Esophagus muscularis mucosa (tissue), 4 donors: ENCODE data around the gene KLK13. TPM values are rescaled to one million over a fixed set of nuclear protein-coding genes. Genes with fewer than 3 reads are reported as not detected.

Experiments
- DNase-seq: peaks from one replicate; pipeline ENCODE4 v3.0.0-alpha.2; 2017; ENCODE audit errors: extremely low spot score
- H3K27ac ChIP-seq, 4 donors: fragments of 200-600 bp; sonication (generic); replicated peaks in 1 of 4; 1 replicate in 3 of 4; 2 replicates in 1 of 4; pipeline ENCODE4 v1.5.1; 2016 to 2019; ENCODE audit warnings: mild to moderate bottlenecking in 1 of 4
- H3K27me3 ChIP-seq, 4 donors: fragments of 200-600 bp; sonication (generic); one replicate each; pipeline versions ENCODE4 v1.5.1 to v1.6.0; 2016 to 2019
- H3K36me3 ChIP-seq, 4 donors: fragments of 200-600 bp; sonication (generic); one replicate each; pipeline ENCODE4 v1.5.1; 2016 to 2019
- H3K4me1 ChIP-seq, 4 donors: fragments of 200-600 bp; sonication (generic); one replicate each; pipeline ENCODE4 v1.5.1; 2016 to 2019
- H3K4me3 ChIP-seq, 4 donors: fragments of 200-600 bp; sonication (generic); 1 replicate in 2 of 4; 2 replicates in 2 of 4; pipeline ENCODE4 v1.5.1; 2016 to 2019; ENCODE audit warnings: mild to moderate bottlenecking in 4 of 4, moderate library complexity in 1 of 4
- H3K9me3 ChIP-seq, 4 donors: fragments of 200-600 bp; sonication (generic); 1 replicate in 3 of 4; 2 replicates in 1 of 4; pipeline ENCODE4 v1.5.1; 2016 to 2019
- EP300 ChIP-seq: sonication (generic); formaldehyde crosslinking; IDR thresholded peaks from one replicate; pipeline ENCODE4 v1.6.1; 2017; ENCODE audit warnings: antibody characterized with exemption
- POLR2A ChIP-seq: fragments of 450-650 bp; IDR thresholded peaks from one replicate; pipeline ENCODE4 v1.6.1; 2017; ENCODE audit warnings: antibody characterized with exemption, moderate library complexity, mild to moderate bottlenecking, low read depth
- POLR2AphosphoS5 ChIP-seq, 2 donors: sonication (generic); formaldehyde crosslinking; IDR thresholded peaks; one replicate each; pipeline ENCODE4 v1.6.1; 2017; ENCODE audit warnings: antibody characterized with exemption in 2 of 2
- WGBS: methylation state at CpG from one replicate; pipeline ENCODE4 v1.1.5; 2018; 5-methylcytosine and 5-hydroxymethylcytosine counted together
- intact Hi-C: fragments of 100-400 bp; cut with DNase I; formaldehyde crosslinking; loops from one replicate; pipeline ENCODE4 v1.15.1; 2023
- total RNA-seq, 4 donors: library from RNA; depleted of rRNA; stranded (reverse); fragments of >200 nt; gene quantifications; one replicate each; pipeline versions ENCODE4 v1.1.0 to v1.2.1, GENCODE V29; 2016
- TF ChIP-seq, protein P1 (sequence below), 3 experiments: fragments of 200-600 bp in 2 of 3; fragments of 450-650 bp in 1 of 3; sonication (generic) in 2 of 3; IDR thresholded peaks; one replicate each; pipeline ENCODE4 v1.5.1; 2017 to 2019; ENCODE audit warnings: antibody characterized with exemption in 3 of 3, mild to moderate bottlenecking in 2 of 3, moderate library complexity in 1 of 3

Gene KLK13
- total RNA-seq, 4 donors from 2014 or later, result not detected

- no peak for DNase-seq
- Histone ChIP-seq H3K4me1 (peaks cover 14 to 23% (median 22%) of the 10 kb centered on the region in 4 donors), H3K4me3 (no peak overlapping the region), H3K27ac (no peak overlapping the region), H3K36me3 (no peaks in the 10 kb centered on the region), H3K27me3 (peaks cover 0 to 98% (median 28%) of the 10 kb centered on the region in 4 donors), H3K9me3 (no peaks in the 10 kb centered on the region)
- intact Hi-C loops, result no loop called here
- 91% methylated on average over 5 of the region's 6 CpGs for WGBS
- TF ChIP-seq, protein P1, sequence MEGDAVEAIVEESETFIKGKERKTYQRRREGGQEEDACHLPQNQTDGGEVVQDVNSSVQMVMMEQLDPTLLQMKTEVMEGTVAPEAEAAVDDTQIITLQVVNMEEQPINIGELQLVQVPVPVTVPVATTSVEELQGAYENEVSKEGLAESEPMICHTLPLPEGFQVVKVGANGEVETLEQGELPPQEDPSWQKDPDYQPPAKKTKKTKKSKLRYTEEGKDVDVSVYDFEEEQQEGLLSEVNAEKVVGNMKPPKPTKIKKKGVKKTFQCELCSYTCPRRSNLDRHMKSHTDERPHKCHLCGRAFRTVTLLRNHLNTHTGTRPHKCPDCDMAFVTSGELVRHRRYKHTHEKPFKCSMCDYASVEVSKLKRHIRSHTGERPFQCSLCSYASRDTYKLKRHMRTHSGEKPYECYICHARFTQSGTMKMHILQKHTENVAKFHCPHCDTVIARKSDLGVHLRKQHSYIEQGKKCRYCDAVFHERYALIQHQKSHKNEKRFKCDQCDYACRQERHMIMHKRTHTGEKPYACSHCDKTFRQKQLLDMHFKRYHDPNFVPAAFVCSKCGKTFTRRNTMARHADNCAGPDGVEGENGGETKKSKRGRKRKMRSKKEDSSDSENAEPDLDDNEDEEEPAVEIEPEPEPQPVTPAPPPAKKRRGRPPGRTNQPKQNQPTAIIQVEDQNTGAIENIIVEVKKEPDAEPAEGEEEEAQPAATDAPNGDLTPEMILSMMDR (IDR thresholded peaks at IDR 0.05), result no peak
- TF ChIP-seq EP300, result no peak
- TF ChIP-seq POLR2AphosphoS5 (IDR thresholded peaks at IDR 0.05), result no peak
- no peak for TF ChIP-seq POLR2A
These were observed 50.6 kb downstream of the KLK13 start for GRCh38 chr19:51014242-51014641.

GRCh38 chr19:51012661-51013190, 52.2 kb downstream of the KLK13 start:
- WGBS, result 73% methylated on average over 12 of the region's 12 CpGs
- no peak for DNase-seq
- no peak overlapping the region for H3K27ac ChIP-seq
- intact Hi-C loops, result no loop called here
- peaks cover 4 to 13% (median 10%) of the 10 kb centered on the region in 4 donors for H3K4me1 ChIP-seq
- peaks cover 0 to 92% (median 21%) of the 10 kb centered on the region in 4 donors for H3K27me3 ChIP-seq
- no peaks in the 10 kb centered on the region for H3K36me3 ChIP-seq
- H3K9me3 ChIP-seq, result no peaks in the 10 kb centered on the region
- H3K4me3 ChIP-seq, result no peak overlapping the region
- TF ChIP-seq, protein P1 (IDR thresholded peaks at IDR 0.05), result no peak
- TF ChIP-seq POLR2AphosphoS5 (IDR thresholded peaks at IDR 0.05) (no peak), EP300 (no peak), POLR2A (no peak)

DNA sequence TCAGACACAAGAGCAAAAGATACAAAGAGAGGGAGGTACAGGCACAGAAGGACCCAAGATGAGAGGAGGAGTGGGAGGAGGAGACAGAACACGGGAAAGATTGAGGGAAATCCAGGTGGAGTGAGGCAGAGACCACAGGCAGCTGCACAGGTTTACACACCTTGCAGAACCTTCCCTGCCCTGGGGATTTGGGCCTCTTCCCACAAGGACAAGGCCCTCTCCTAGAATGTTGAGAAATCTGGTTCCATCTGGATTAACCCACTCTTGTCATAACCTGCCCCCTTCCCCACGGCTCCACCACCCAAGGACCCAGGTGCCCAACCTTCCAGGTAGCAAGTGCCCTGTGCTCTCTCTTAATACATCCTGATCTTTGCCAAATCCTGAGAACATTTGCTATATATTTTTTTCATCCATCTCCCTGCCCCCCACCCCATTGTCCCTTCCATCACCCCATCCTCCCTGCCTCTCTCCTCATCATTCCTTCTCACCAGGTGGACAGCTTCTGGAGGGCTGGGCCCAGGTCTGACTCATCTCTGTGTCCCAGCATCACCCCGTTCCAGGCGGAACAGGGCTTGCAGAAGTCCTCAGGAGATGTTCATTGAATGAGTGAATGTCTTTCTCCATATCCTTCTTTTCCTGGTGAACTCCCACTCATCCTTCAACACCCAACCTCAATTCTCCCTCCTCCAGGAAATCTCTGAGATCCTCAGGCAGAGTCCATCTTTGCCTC, 54.7 kb downstream of the KLK13 start:
- intact Hi-C loops, result no loop called here
- Histone ChIP-seq H3K4me3 (no peak overlapping the region), H3K27ac (no peak overlapping the region), H3K9me3 (no peaks in the 10 kb centered on the region), H3K27me3 (peaks cover 0 to 83% (median 0%) of the 10 kb centered on the region in 4 donors), H3K4me1 (no peaks in the 10 kb centered on the region), H3K36me3 (no peaks in the 10 kb centered on the region)
- TF ChIP-seq, protein P1 (IDR thresholded peaks at IDR 0.05), result no peak
- TF ChIP-seq POLR2A, result no peak
- no peak for TF ChIP-seq EP300
- no peak for TF ChIP-seq POLR2AphosphoS5 (IDR thresholded peaks at IDR 0.05)
- DNase-seq, result no peak
- 77% methylated on average over 4 of the region's 4 CpGs for WGBS

- WGBS, result 69% methylated on average over 14 of the region's 19 CpGs
- no peaks in the 10 kb centered on the region for H3K36me3 ChIP-seq
These were observed 55.6 kb downstream of the KLK13 start for GRCh38 chr19:51009061-51009891.

More at GRCh38 chr19:51009061-51009891, 55.6 kb downstream of the KLK13 start:
- H3K4me3 ChIP-seq, result no peak overlapping the region
- H3K27ac ChIP-seq, result no peak overlapping the region
- TF ChIP-seq EP300 (no peak), POLR2AphosphoS5 (IDR thresholded peaks at IDR 0.05) (no peak), POLR2A (no peak)
- TF ChIP-seq, protein P1 (IDR thresholded peaks at IDR 0.05), result no peak
- no peaks in the 10 kb centered on the region for H3K9me3 ChIP-seq
- no peaks in the 10 kb centered on the region for H3K4me1 ChIP-seq
- intact Hi-C loops, result no loop called here
- DNase-seq, result no peak
- peaks cover 0 to 83% (median 0%) of the 10 kb centered on the region in 4 donors for H3K27me3 ChIP-seq
